ENCODE data around the gene ADSS2.

ADSS2 gene

GRCh38 chr1:244361764-244362473, 89.8 kb downstream of the ADSS2 start:
- no peak for DNase-seq
